Activated T-helper 1 cell treated with anti-CD3 and anti-CD28 coated beads, Interleukin-12 subunit alpha, Interleukin-12 subunit beta, Interleukin-2, Interleukin-4 antibody, amounts not matched to agents 30 ng/mL and 10 ng/mL and 1 ng/mL, durations not matched to agents 14 hours and 24 hours and 36 hours (primary cell): ENCODE data around the gene PIGL. TPM values are rescaled to one million over a fixed set of nuclear protein-coding genes. Genes with fewer than 3 reads are reported as not detected.

Experiments
- DNase-seq: peaks from one replicate; pipeline ENCODE4 v3.0.0; 2021; ENCODE audit warnings: low spot score
- H3K27ac Mint-ChIP-seq: one replicate; pipeline ENCODE4 v1.8.0; 2021; ENCODE audit warnings: mild to moderate bottlenecking, mixed read lengths
- H3K27me3 Mint-ChIP-seq: one replicate; pipeline ENCODE4 v1.8.0; 2022; ENCODE audit warnings: mild to moderate bottlenecking, moderate library complexity, mixed read lengths; ENCODE audit not compliant: insufficient read depth
- H3K36me3 Mint-ChIP-seq: one replicate; pipeline ENCODE4 v1.8.0; 2021; ENCODE audit warnings: low read depth, mixed read lengths
- H3K4me1 Mint-ChIP-seq: one replicate; pipeline ENCODE4 v1.8.0; 2021; ENCODE audit warnings: low read depth, mixed read lengths
- H3K4me3 Mint-ChIP-seq: one replicate; pipeline ENCODE4 v1.8.0; 2021; ENCODE audit warnings: mild to moderate bottlenecking, moderate library complexity, mixed read lengths
- H3K9me3 Mint-ChIP-seq: one replicate; pipeline ENCODE4 v1.8.0; 2021; ENCODE audit warnings: mixed read lengths
- intact Hi-C: fragments of 100-400 bp; cut with micrococcal nuclease; formaldehyde crosslinking; loops from one replicate; pipeline ENCODE4 v1.15.1; 2024
- total RNA-seq: library from RNA; stranded (reverse); gene quantifications from 2 replicates; pipeline ENCODE4 v1.2.3, GENCODE V29; 2022

PIGL gene
- total RNA-seq, 1 donor from 2014 or later, result 45.7 TPM

GRCh38 chr17:16261049-16261448 is 44.0 kb downstream of the PIGL start:
- no peaks in the 10 kb centered on the region for H3K9me3 Mint-ChIP-seq
- no peak overlapping the region for H3K27ac Mint-ChIP-seq
- DNase-seq, result no peak
- H3K4me3 Mint-ChIP-seq, result no peak overlapping the region
- intact Hi-C loops, result no loop called here
- no peaks in the 10 kb centered on the region for H3K27me3 Mint-ChIP-seq
- peaks cover 2% of the 10 kb centered on the region for H3K36me3 Mint-ChIP-seq
- H3K4me1 Mint-ChIP-seq, result no peaks in the 10 kb centered on the region

GRCh38 chr17:16262201-16262600 is 45.2 kb downstream of the PIGL start:
- no peak overlapping the region for H3K27ac Mint-ChIP-seq

GRCh38 chr17:16267174-16267573 is 50.2 kb downstream of the PIGL start:
- Mint-ChIP-seq H3K27ac (peak overlapping the region; percentile 29), H3K27me3 (no peaks in the 10 kb centered on the region), H3K36me3 (peaks cover 1% of the 10 kb centered on the region), H3K4me1 (peaks cover 18% of the 10 kb centered on the region), H3K9me3 (no peaks in the 10 kb centered on the region), H3K4me3 (no peak overlapping the region)
- no peak for DNase-seq
- intact Hi-C loops, result no loop called here

More at GRCh38 chr17:16262201-16262600, 45.2 kb downstream of the PIGL start:
- no peak overlapping the region for H3K4me3 Mint-ChIP-seq
- H3K27me3 Mint-ChIP-seq, result no peaks in the 10 kb centered on the region
- intact Hi-C loops, result no loop called here
- H3K36me3 Mint-ChIP-seq, result peaks cover 4% of the 10 kb centered on the region
- DNase-seq, result no peak
- H3K9me3 Mint-ChIP-seq, result no peaks in the 10 kb centered on the region
- H3K4me1 Mint-ChIP-seq, result peaks cover 5% of the 10 kb centered on the region

GRCh38 chr17:16269658-16270057 is 52.6 kb downstream of the PIGL start:
- Mint-ChIP-seq H3K27ac (no peak overlapping the region), H3K4me3 (no peak overlapping the region), H3K9me3 (peaks cover 9% of the 10 kb centered on the region), H3K4me1 (peaks cover 18% of the 10 kb centered on the region), H3K36me3 (peaks cover 3% of the 10 kb centered on the region), H3K27me3 (no peaks in the 10 kb centered on the region)
- no peak for DNase-seq
- intact Hi-C loops, result no loop called here

GRCh38 chr17:16272111-16272840 is 55.3 kb downstream of the PIGL start:
- H3K4me3 Mint-ChIP-seq, result no peak overlapping the region
- H3K4me1 Mint-ChIP-seq, result peaks cover 12% of the 10 kb centered on the region
- H3K27ac Mint-ChIP-seq, result no peak overlapping the region
- no peaks in the 10 kb centered on the region for H3K27me3 Mint-ChIP-seq
- H3K9me3 Mint-ChIP-seq, result peaks cover 13% of the 10 kb centered on the region
- H3K36me3 Mint-ChIP-seq, result peaks cover 4% of the 10 kb centered on the region
- DNase-seq, result no peak
- intact Hi-C loops, result no loop called here

- intact Hi-C loops, result no loop called here
- no peak for DNase-seq
- no peaks in the 10 kb centered on the region for H3K27me3 Mint-ChIP-seq
- H3K9me3 Mint-ChIP-seq, result peaks cover 14% of the 10 kb centered on the region
- no peaks in the 10 kb centered on the region for H3K4me1 Mint-ChIP-seq
- no peak overlapping the region for H3K4me3 Mint-ChIP-seq
- no peak overlapping the region for H3K27ac Mint-ChIP-seq
- H3K36me3 Mint-ChIP-seq, result peaks cover 6% of the 10 kb centered on the region
These were observed 56.5 kb downstream of the PIGL start for GRCh38 chr17:16273499-16273898.

GRCh38 chr17:16273929-16274339 is 56.9 kb downstream of the PIGL start:
- peaks cover 8% of the 10 kb centered on the region for H3K36me3 Mint-ChIP-seq

GRCh38 chr17:16275024-16275423 is 58.0 kb downstream of the PIGL start:
- H3K9me3 Mint-ChIP-seq, result peaks cover 16% of the 10 kb centered on the region
- H3K4me1 Mint-ChIP-seq, result no peaks in the 10 kb centered on the region
- H3K27ac Mint-ChIP-seq, result no peak overlapping the region
- peaks cover 13% of the 10 kb centered on the region for H3K36me3 Mint-ChIP-seq
- no peak overlapping the region for H3K4me3 Mint-ChIP-seq
- intact Hi-C loops, result no loop called here
- no peak for DNase-seq
- no peaks in the 10 kb centered on the region for H3K27me3 Mint-ChIP-seq

More at GRCh38 chr17:16273929-16274339, 56.9 kb downstream of the PIGL start:
- no peaks in the 10 kb centered on the region for H3K27me3 Mint-ChIP-seq
- DNase-seq, result no peak
- H3K27ac Mint-ChIP-seq, result no peak overlapping the region
- H3K4me1 Mint-ChIP-seq, result no peaks in the 10 kb centered on the region
- H3K4me3 Mint-ChIP-seq, result no peak overlapping the region
- intact Hi-C loops, result no loop called here
- peaks cover 16% of the 10 kb centered on the region for H3K9me3 Mint-ChIP-seq

GRCh38 chr17:16277163-16277562 is 60.2 kb downstream of the PIGL start:
- DNase-seq, result no peak
- no peak overlapping the region for H3K4me3 Mint-ChIP-seq
- no peak overlapping the region for H3K27ac Mint-ChIP-seq
- H3K27me3 Mint-ChIP-seq, result no peaks in the 10 kb centered on the region
- no peaks in the 10 kb centered on the region for H3K4me1 Mint-ChIP-seq
- intact Hi-C loops, result no loop called here
- peaks cover 16% of the 10 kb centered on the region for H3K9me3 Mint-ChIP-seq
- peaks cover 13% of the 10 kb centered on the region for H3K36me3 Mint-ChIP-seq

- DNase-seq, result no peak
- H3K36me3 Mint-ChIP-seq, result peaks cover 21% of the 10 kb centered on the region
- peaks cover 7% of the 10 kb centered on the region for H3K9me3 Mint-ChIP-seq
- intact Hi-C loops, result no loop called here
- peaks cover 18% of the 10 kb centered on the region for H3K4me1 Mint-ChIP-seq
- H3K4me3 Mint-ChIP-seq, result no peak overlapping the region
- H3K27ac Mint-ChIP-seq, result no peak overlapping the region
- H3K27me3 Mint-ChIP-seq, result no peaks in the 10 kb centered on the region
These were observed 64.3 kb downstream of the PIGL start for GRCh38 chr17:16281351-16281750.

GRCh38 chr17:16282522-16282921 is 65.5 kb downstream of the PIGL start:
- Mint-ChIP-seq H3K4me3 (no peak overlapping the region), H3K36me3 (peaks cover 19% of the 10 kb centered on the region), H3K9me3 (peaks cover 3% of the 10 kb centered on the region), H3K27me3 (no peaks in the 10 kb centered on the region), H3K27ac (no peak overlapping the region), H3K4me1 (peaks cover 30% of the 10 kb centered on the region)
- intact Hi-C loops, result no loop called here
- DNase-seq, result no peak

GRCh38 chr17:16283705-16284104 is 66.7 kb downstream of the PIGL start:
- intact Hi-C loops, result no loop called here

GRCh38 chr17:16285646-16286008 is 68.6 kb downstream of the PIGL start:
- intact Hi-C loops, result loop anchor here (1.0 to 5.0 kb wide), 7 partner anchors 56 to 252 kb away; partner anchors contain the start of genes CENPV, NCOR1 and UBB
- no peaks in the 10 kb centered on the region for H3K27me3 Mint-ChIP-seq
- peaks cover 48% of the 10 kb centered on the region for H3K4me1 Mint-ChIP-seq
- H3K36me3 Mint-ChIP-seq, result peaks cover 12% of the 10 kb centered on the region
- H3K27ac Mint-ChIP-seq, result peak overlapping the region; percentile 99
- DNase-seq, result no peak
- peak overlapping the region; percentile 73 for H3K4me3 Mint-ChIP-seq
- no peaks in the 10 kb centered on the region for H3K9me3 Mint-ChIP-seq

More at GRCh38 chr17:16283705-16284104, 66.7 kb downstream of the PIGL start:
- Mint-ChIP-seq H3K27me3 (no peaks in the 10 kb centered on the region), H3K4me3 (no peak overlapping the region), H3K9me3 (no peaks in the 10 kb centered on the region), H3K27ac (no peak overlapping the region), H3K4me1 (peaks cover 40% of the 10 kb centered on the region), H3K36me3 (peaks cover 15% of the 10 kb centered on the region)
- no peak for DNase-seq
